Colonic mucosa (tissue), 4 donors: ENCODE results near the gene MYCN. TPM values are rescaled to one million over a fixed set of nuclear protein-coding genes. Genes with fewer than 3 reads are reported as not detected.

Experiments
- DNase-seq: peaks from one replicate; pipeline ENCODE4 v3.0.0-alpha.2; 2020
- H3K27ac ChIP-seq: fragments of 200-600 bp; one replicate; pipeline ENCODE4 v1.8.0; 2021
- H3K27me3 ChIP-seq: fragments of 200-600 bp; one replicate; pipeline ENCODE4 v1.8.0; 2021
- H3K36me3 ChIP-seq: fragments of 200-600 bp; one replicate; pipeline ENCODE4 v1.8.0; 2021
- H3K4me1 ChIP-seq: fragments of 200-600 bp; one replicate; pipeline ENCODE4 v1.8.0; 2021; ENCODE audit warnings: mild to moderate bottlenecking
- H3K4me3 ChIP-seq: fragments of 200-600 bp; one replicate; pipeline ENCODE4 v1.8.0; 2021
- H3K9ac ChIP-seq, 2 donors: one replicate each; pipeline ENCODE4 v1.7.0; 2013; ENCODE audit warnings: control low read depth in 2 of 2, low read depth in 2 of 2, low read length in 2 of 2
- H3K9me3 ChIP-seq: fragments of 200-600 bp; one replicate; pipeline ENCODE4 v1.8.0; 2021
- intact Hi-C: fragments of 100-400 bp; cut with DNase I; formaldehyde crosslinking; loops from one replicate; pipeline ENCODE4 v1.14.1; 2022
- total RNA-seq, 2 donors: library from RNA; stranded (reverse); fragmentation: NEBNext Ultra II Directional in 1 of 2; extraction: Animal tissue kit (Norgen Biotek cat#: 25700) in 1 of 2; gene quantifications; one replicate each; pipeline ENCODE4 v1.2.1, GENCODE V29; 2021
- TF ChIP-seq, protein P1 (sequence below): fragments of 200-600 bp; IDR thresholded peaks from one replicate; pipeline ENCODE4 v1.8.0; 2022; ENCODE audit warnings: antibody characterized with exemption, mild to moderate bottlenecking
- donor health status: healthy.
- donor health status: DM: no; HTN: no; CAD: no.
- donor health status: DM: no; HTN: no; CAD: no.

The MYCN gene
- total RNA-seq, result 1 to 10 TPM; 1.5 to 1.7 TPM

DNA sequence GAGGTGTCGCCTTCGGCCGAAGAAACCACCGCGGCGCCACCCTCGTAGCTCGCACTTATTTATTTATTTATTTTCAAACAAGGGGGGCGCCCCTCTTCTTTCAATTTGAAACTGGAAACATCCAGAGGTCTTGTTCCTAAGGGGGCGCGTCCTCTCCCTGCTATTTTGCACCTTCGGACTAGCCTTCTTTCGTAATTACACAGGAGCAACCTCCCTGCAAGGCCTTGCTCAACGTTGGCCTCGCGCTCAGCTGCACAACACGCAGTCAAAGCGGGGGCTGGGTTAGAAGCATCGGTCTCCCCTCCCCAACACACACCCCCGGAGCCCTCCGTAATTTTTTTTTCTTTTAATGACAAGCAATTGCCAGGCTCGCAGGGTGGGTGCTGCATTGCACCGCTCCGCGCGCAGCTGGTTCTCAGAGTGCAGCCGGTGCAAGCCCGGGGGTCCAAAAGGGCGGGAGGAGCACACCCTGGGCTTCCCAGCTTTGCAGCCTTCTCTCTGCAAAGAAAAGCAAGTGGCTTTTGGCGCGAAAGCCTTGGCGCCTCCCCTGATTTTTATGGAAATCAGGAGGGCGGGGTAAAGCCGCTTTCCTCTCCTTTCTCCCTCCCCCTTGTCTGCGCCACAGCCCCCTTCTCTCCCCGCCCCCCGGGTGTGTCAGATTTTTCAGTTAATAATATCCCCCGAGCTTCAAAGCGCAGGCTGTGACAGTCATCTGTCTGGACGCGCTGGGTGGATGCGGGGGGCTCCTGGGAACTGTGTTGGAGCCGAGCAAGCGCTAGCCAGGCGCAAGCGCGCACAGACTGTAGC is at the start of gene MYCN:
Gene MYCN (plus strand): TSS at position 697 of the 807 bp plus-strand sequence. CDS start 1,515 bp downstream, outside the sequence.
- H3K27ac ChIP-seq, result no peak within 1 kb of the TSS
- H3K4me1 ChIP-seq, result peaks cover 6% of the 10 kb centered on the region
- no peaks in the 10 kb centered on the region for H3K9me3 ChIP-seq
- H3K27me3 ChIP-seq, result peaks cover 17% of the 10 kb centered on the region
- peak; percentile 80 for DNase-seq
- TF ChIP-seq, protein P1, sequence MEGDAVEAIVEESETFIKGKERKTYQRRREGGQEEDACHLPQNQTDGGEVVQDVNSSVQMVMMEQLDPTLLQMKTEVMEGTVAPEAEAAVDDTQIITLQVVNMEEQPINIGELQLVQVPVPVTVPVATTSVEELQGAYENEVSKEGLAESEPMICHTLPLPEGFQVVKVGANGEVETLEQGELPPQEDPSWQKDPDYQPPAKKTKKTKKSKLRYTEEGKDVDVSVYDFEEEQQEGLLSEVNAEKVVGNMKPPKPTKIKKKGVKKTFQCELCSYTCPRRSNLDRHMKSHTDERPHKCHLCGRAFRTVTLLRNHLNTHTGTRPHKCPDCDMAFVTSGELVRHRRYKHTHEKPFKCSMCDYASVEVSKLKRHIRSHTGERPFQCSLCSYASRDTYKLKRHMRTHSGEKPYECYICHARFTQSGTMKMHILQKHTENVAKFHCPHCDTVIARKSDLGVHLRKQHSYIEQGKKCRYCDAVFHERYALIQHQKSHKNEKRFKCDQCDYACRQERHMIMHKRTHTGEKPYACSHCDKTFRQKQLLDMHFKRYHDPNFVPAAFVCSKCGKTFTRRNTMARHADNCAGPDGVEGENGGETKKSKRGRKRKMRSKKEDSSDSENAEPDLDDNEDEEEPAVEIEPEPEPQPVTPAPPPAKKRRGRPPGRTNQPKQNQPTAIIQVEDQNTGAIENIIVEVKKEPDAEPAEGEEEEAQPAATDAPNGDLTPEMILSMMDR, result peak; percentile 74
- H3K36me3 ChIP-seq, result no peaks in the 10 kb centered on the region
- peak within 1 kb of the TSS; percentile 40 to 49 for H3K9ac ChIP-seq
- peak within 1 kb of the TSS; percentile 51 for H3K4me3 ChIP-seq
- intact Hi-C loops, result loop anchor here (2.0 to 10.0 kb wide), 5 partner anchors 279 to 567 kb away; no protein-coding TSS in a partner anchor

GRCh38 chr2:15890936-15891905 is 49.1 kb upstream of the MYCN start:
- Histone ChIP-seq H3K4me3 (no peak overlapping the region), H3K27ac (no peak overlapping the region), H3K9ac (no peak overlapping the region), H3K4me1 (no peaks in the 10 kb centered on the region), H3K9me3 (no peaks in the 10 kb centered on the region), H3K36me3 (no peaks in the 10 kb centered on the region), H3K27me3 (no peaks in the 10 kb centered on the region)
- intact Hi-C loops, result no loop called here
- TF ChIP-seq, protein P1, result no peak
- DNase-seq, result no peak

DNA sequence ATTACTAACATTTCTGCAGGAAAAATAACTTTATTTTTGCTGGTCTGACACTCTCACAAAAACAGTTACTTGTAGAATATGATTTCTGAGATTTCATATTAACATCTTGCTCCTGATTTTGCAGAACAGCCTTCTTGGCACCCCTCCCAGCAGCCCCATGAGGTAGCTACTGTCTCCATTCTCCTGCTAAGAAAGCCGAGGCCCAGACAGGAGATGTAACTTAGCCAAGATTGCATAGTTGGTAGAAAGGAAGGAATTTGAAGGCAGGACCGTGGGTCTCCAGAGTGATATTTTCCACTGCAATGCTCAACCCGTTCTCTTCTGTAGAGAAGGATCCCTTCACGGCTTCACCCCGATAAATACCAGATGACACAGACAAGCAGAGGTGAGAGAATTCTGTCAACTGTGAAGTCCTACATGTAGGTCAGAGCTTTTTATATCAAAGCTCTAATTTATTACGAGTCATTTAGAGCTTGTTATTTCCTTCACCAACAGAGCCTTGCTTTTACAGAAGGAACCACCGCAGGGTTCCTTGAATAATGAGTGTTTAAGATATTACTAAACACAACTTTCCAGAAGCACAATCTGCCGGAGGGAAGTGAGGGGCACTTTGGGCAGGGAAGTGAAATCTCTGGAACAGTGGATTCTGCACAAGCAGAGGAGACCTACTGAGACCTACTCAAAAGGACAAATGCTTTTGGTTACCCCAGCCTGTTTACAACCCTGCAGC is 48.0 kb upstream of the MYCN start:
- TF ChIP-seq, protein P1, result no peak
- H3K9ac ChIP-seq, result no peak overlapping the region
- no peaks in the 10 kb centered on the region for H3K9me3 ChIP-seq
- intact Hi-C loops, result no loop called here
- H3K4me1 ChIP-seq, result no peaks in the 10 kb centered on the region
- H3K27me3 ChIP-seq, result no peaks in the 10 kb centered on the region
- H3K4me3 ChIP-seq, result no peak overlapping the region
- H3K27ac ChIP-seq, result no peak overlapping the region
- H3K36me3 ChIP-seq, result no peaks in the 10 kb centered on the region
- no peak for DNase-seq

GRCh38 chr2:15893085-15893484 is 47.3 kb upstream of the MYCN start:
- H3K27ac ChIP-seq, result no peak overlapping the region
- no peak overlapping the region for H3K9ac ChIP-seq
- no peaks in the 10 kb centered on the region for H3K4me1 ChIP-seq
- intact Hi-C loops, result no loop called here
- no peaks in the 10 kb centered on the region for H3K36me3 ChIP-seq
- DNase-seq, result no peak
- no peaks in the 10 kb centered on the region for H3K9me3 ChIP-seq
- H3K27me3 ChIP-seq, result no peaks in the 10 kb centered on the region
- H3K4me3 ChIP-seq, result no peak overlapping the region
- TF ChIP-seq, protein P1, result no peak
